Karpas-422 (cell line): ENCODE results near the gene CIB2. TPM values are rescaled to one million over a fixed set of nuclear protein-coding genes. Genes with fewer than 3 reads are reported as not detected.

ENCODE experiments used
- DNase-seq: peaks from one replicate; pipeline ENCODE4 v3.0.0-alpha.2; 2015
- H2AFZ ChIP-seq: fragments of 200-600 bp; sonication (generic); 2 replicates; pipeline ENCODE4 v1.6.1; 2014; ENCODE audit warnings: antibody characterized with exemption, low read length, mixed read lengths
- H3K27ac ChIP-seq: fragments of 200-600 bp; sonication (generic); 2 replicates; pipeline ENCODE4 v1.5.1; 2014; ENCODE audit warnings: mild to moderate bottlenecking, low read length, moderate library complexity
- H3K27me3 ChIP-seq: fragments of 200-600 bp; sonication (generic); 2 replicates; pipeline ENCODE4 v1.6.1; 2014; ENCODE audit warnings: low read length, mixed read lengths
- H3K36me3 ChIP-seq: fragments of 200-600 bp; sonication (generic); 2 replicates; pipeline ENCODE4 v1.6.1; 2014; ENCODE audit warnings: low read length, mixed read lengths; ENCODE audit not compliant: insufficient read depth
- H3K4me1 ChIP-seq: fragments of 200-600 bp; sonication (generic); 2 replicates; pipeline ENCODE4 v1.6.1; 2014; ENCODE audit warnings: mild to moderate bottlenecking, low read length, mixed read lengths
- H3K4me2 ChIP-seq: fragments of 200-600 bp; sonication (generic); 2 replicates; pipeline ENCODE4 v1.6.1; 2014; ENCODE audit warnings: low read length, low read depth, mild to moderate bottlenecking; ENCODE audit not compliant: poor library complexity, severe bottlenecking
- H3K4me3 ChIP-seq: fragments of 200-600 bp; sonication (generic); 2 replicates; pipeline ENCODE4 v1.5.1; 2014; ENCODE audit warnings: mild to moderate bottlenecking, antibody characterized with exemption, low read length, mixed read lengths
- H3K79me2 ChIP-seq: fragments of 200-600 bp; sonication (generic); 2 replicates; pipeline ENCODE4 v1.6.1; 2014; ENCODE audit warnings: mild to moderate bottlenecking, low read length, mixed read lengths
- H3K9ac ChIP-seq: fragments of 200-600 bp; sonication (generic); 2 replicates; pipeline ENCODE4 v1.6.0; 2014; ENCODE audit warnings: low read length
- H3K9me2 ChIP-seq: fragments of 200-600 bp; sonication (generic), shearing (Covaris generic); replicated peaks from 2 replicates; pipeline ENCODE4 v1.6.0; 2014; ENCODE audit warnings: mild to moderate bottlenecking, low read length, moderate library complexity; ENCODE audit not compliant: insufficient read depth
- H3K9me3 ChIP-seq: fragments of 300-700, 200-600 bp; sonication (generic); 2 replicates; pipeline ENCODE4 v1.6.1; 2014; ENCODE audit warnings: low read length, mixed read lengths
- H4K20me1 ChIP-seq: fragments of 200-600 bp; sonication (generic); 2 replicates; pipeline ENCODE4 v1.6.1; 2014; ENCODE audit warnings: mild to moderate bottlenecking, antibody characterized with exemption, low read length, low read depth; ENCODE audit not compliant: insufficient read depth
- total RNA-seq: library from RNA; depleted of rRNA; stranded (reverse); fragments of >200 nt; shearing (Covaris generic); gene quantifications from 2 replicates; pipeline ENCODE4 v1.2.3, GENCODE V29; 2014; ENCODE audit warnings: low replicate concordance

Gene CIB2
- total RNA-seq, 1 experiment from 2014 or later = 1.1 TPM

GRCh38 chr15:78102211-78102610, 29.0 kb downstream of the CIB2 start:
- Histone ChIP-seq H3K27me3 (no peaks in the 10 kb centered on the region), H3K4me1 (no peaks in the 10 kb centered on the region), H3K27ac (no peak overlapping the region), H3K9ac (no peak overlapping the region), H3K9me2 (no peaks in the 10 kb centered on the region), H3K79me2 (no peaks in the 10 kb centered on the region), H3K4me3 (no peak overlapping the region), H3K36me3 (no peaks in the 10 kb centered on the region), H3K4me2 (no peak overlapping the region), H2AFZ (no peak overlapping the region), H4K20me1 (no peaks in the 10 kb centered on the region), H3K9me3 (no peaks in the 10 kb centered on the region)
- DNase-seq = no peak

- no peaks in the 10 kb centered on the region for H4K20me1 ChIP-seq
- no peak overlapping the region for H2AFZ ChIP-seq
- no peak overlapping the region for H3K9ac ChIP-seq
- H3K4me1 ChIP-seq = no peaks in the 10 kb centered on the region
- H3K4me3 ChIP-seq = no peak overlapping the region
- no peaks in the 10 kb centered on the region for H3K79me2 ChIP-seq
- H3K27me3 ChIP-seq = no peaks in the 10 kb centered on the region
- no peaks in the 10 kb centered on the region for H3K36me3 ChIP-seq
- H3K9me3 ChIP-seq = no peaks in the 10 kb centered on the region
- no peak for DNase-seq
- no peak overlapping the region for H3K4me2 ChIP-seq
- H3K27ac ChIP-seq = no peak overlapping the region
- H3K9me2 ChIP-seq = no peaks in the 10 kb centered on the region
Observed at GRCh38 chr15:78101423-78102105, 29.7 kb downstream of the CIB2 start.

- DNase-seq = no peak
- H3K79me2 ChIP-seq = no peaks in the 10 kb centered on the region
- H3K27me3 ChIP-seq = no peaks in the 10 kb centered on the region
- no peaks in the 10 kb centered on the region for H3K36me3 ChIP-seq
- no peak overlapping the region for H3K9ac ChIP-seq
- no peaks in the 10 kb centered on the region for H4K20me1 ChIP-seq
- H2AFZ ChIP-seq = no peak overlapping the region
- no peaks in the 10 kb centered on the region for H3K4me1 ChIP-seq
- no peaks in the 10 kb centered on the region for H3K9me2 ChIP-seq
- no peaks in the 10 kb centered on the region for H3K9me3 ChIP-seq
- no peak overlapping the region for H3K4me2 ChIP-seq
- H3K4me3 ChIP-seq = no peak overlapping the region
- H3K27ac ChIP-seq = no peak overlapping the region
Observed at GRCh38 chr15:78100886-78101285, 30.4 kb downstream of the CIB2 start.

- H3K9me2 ChIP-seq = no peaks in the 10 kb centered on the region
- H3K9me3 ChIP-seq = no peaks in the 10 kb centered on the region
- H3K27ac ChIP-seq = no peak overlapping the region
- no peak for DNase-seq
- no peak overlapping the region for H3K4me2 ChIP-seq
- H3K27me3 ChIP-seq = no peaks in the 10 kb centered on the region
- H2AFZ ChIP-seq = no peak overlapping the region
- H4K20me1 ChIP-seq = no peaks in the 10 kb centered on the region
- no peaks in the 10 kb centered on the region for H3K4me1 ChIP-seq
- no peaks in the 10 kb centered on the region for H3K36me3 ChIP-seq
- H3K79me2 ChIP-seq = no peaks in the 10 kb centered on the region
- H3K9ac ChIP-seq = no peak overlapping the region
- H3K4me3 ChIP-seq = no peak overlapping the region
Observed at GRCh38 chr15:78098131-78098755, 33.0 kb downstream of the CIB2 start.

- no peaks in the 10 kb centered on the region for H3K79me2 ChIP-seq
- no peaks in the 10 kb centered on the region for H3K9me3 ChIP-seq
- no peaks in the 10 kb centered on the region for H4K20me1 ChIP-seq
Observed at GRCh38 chr15:78097667-78098066, 33.6 kb downstream of the CIB2 start.

GRCh38 chr15:78093242-78094020, 37.8 kb downstream of the CIB2 start:
- no peaks in the 10 kb centered on the region for H3K9me3 ChIP-seq
- no peak overlapping the region for H3K9ac ChIP-seq
- DNase-seq = no peak
- H2AFZ ChIP-seq = no peak overlapping the region
- no peaks in the 10 kb centered on the region for H3K36me3 ChIP-seq
- H3K4me3 ChIP-seq = no peak overlapping the region
- H3K27ac ChIP-seq = no peak overlapping the region
- H3K79me2 ChIP-seq = no peaks in the 10 kb centered on the region
- H3K4me2 ChIP-seq = no peak overlapping the region
- no peaks in the 10 kb centered on the region for H3K9me2 ChIP-seq
- H3K27me3 ChIP-seq = no peaks in the 10 kb centered on the region
- H3K4me1 ChIP-seq = no peaks in the 10 kb centered on the region
- no peaks in the 10 kb centered on the region for H4K20me1 ChIP-seq

More at GRCh38 chr15:78097667-78098066, 33.6 kb downstream of the CIB2 start:
- Histone ChIP-seq H3K4me2 (no peak overlapping the region), H3K36me3 (no peaks in the 10 kb centered on the region), H3K9ac (no peak overlapping the region), H2AFZ (no peak overlapping the region), H3K9me2 (no peaks in the 10 kb centered on the region), H3K27ac (no peak overlapping the region), H3K4me3 (no peak overlapping the region), H3K4me1 (no peaks in the 10 kb centered on the region), H3K27me3 (no peaks in the 10 kb centered on the region)
- no peak for DNase-seq

- Histone ChIP-seq H3K27ac (no peak within 1 kb of the TSS), H3K36me3 (no peaks in the 10 kb centered on the region), H4K20me1 (no peaks in the 10 kb centered on the region), H3K9ac (no peak within 1 kb of the TSS), H3K4me1 (peaks cover 9% of the 10 kb centered on the region), H3K4me3 (no peak within 1 kb of the TSS), H3K9me3 (no peaks in the 10 kb centered on the region), H3K4me2 (no peak within 1 kb of the TSS), H3K79me2 (no peaks in the 10 kb centered on the region), H2AFZ (no peak within 1 kb of the TSS), H3K9me2 (no peaks in the 10 kb centered on the region), H3K27me3 (no peaks in the 10 kb centered on the region)
- DNase-seq = no peak
Observed at GRCh38 chr15:78092261-78093041, 38.8 kb downstream of the CIB2 start, which contains the start of gene SH2D7. Gene SH2D7 (plus strand): TSS chr15:78092561. CDS start chr15:78092585, 24 bp downstream.
